ENCODE data around the gene CHAT.

DNA sequence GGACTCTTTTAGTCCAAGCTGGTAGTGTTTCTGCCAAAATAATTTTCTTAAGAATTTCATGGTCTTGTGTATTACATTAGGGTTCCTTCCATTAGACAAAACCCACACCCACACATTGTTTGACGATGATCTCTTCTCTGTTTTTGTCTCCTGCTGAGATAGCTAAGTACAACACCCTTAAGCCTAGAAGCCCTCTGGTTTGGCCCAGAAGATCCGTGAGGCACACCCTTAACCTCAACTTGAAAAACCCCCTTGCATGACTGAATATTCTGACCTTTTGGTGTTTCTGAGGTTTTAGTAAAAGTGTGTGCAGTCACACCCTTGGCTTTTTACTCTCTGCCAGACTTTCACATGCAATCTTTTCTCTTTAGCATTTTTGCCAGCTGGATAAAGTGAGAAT lies 45.6 kb upstream of the CHAT start:
- TF ChIP-seq, protein P1, sequence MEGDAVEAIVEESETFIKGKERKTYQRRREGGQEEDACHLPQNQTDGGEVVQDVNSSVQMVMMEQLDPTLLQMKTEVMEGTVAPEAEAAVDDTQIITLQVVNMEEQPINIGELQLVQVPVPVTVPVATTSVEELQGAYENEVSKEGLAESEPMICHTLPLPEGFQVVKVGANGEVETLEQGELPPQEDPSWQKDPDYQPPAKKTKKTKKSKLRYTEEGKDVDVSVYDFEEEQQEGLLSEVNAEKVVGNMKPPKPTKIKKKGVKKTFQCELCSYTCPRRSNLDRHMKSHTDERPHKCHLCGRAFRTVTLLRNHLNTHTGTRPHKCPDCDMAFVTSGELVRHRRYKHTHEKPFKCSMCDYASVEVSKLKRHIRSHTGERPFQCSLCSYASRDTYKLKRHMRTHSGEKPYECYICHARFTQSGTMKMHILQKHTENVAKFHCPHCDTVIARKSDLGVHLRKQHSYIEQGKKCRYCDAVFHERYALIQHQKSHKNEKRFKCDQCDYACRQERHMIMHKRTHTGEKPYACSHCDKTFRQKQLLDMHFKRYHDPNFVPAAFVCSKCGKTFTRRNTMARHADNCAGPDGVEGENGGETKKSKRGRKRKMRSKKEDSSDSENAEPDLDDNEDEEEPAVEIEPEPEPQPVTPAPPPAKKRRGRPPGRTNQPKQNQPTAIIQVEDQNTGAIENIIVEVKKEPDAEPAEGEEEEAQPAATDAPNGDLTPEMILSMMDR (IDR thresholded peaks at IDR 0.05; ENCODE audit: low read length): no peak
- TF ChIP-seq EZH2 (optimal IDR thresholded peaks at IDR 0.05; ENCODE audit: low read depth, low read length): no peak
- TF ChIP-seq EZH2phosphoT487 (IDR thresholded peaks at IDR 0.05; ENCODE audit: low read length): no peak
